HuH-7.5 (cell line): Measurements from ENCODE around the gene HLA-B.
"Not testable (repeated sequence)": the region's sequence is repeated elsewhere in the genome, so short reads cannot be mapped to it uniquely, and the experiment has no call there.

ENCODE experiments used
- DNase-seq: peaks from one replicate; pipeline ENCODE4 v3.0.0; 2011; ENCODE audit warnings: low spot score

HLA-B gene

DNA sequence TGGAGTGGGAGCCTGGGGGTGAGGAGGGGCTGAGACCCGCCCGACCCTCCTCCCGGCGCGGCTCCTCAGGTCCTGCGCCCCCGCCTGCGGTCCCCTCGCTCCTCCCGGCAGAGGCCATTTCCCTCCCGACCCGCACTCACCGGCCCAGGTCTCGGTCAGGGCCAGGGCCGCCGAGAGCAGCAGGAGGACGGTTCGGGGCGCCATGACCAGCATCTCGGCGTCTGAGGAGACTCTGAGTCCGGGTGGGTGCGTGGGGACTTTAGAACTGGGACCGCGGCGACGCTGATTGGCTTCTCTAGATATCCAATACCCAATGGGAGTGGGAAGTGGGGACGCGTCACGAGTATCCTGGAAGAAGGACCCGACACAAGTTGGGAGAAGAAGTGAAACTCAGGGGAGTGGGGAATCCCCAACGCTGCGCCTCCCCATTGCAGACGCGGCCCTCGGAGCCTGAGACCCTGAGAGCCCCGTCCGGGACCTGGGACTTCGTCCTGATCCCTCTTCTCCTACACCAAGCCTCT, at the start of gene HLA-B:
HLA-B (minus strand) TSS at position 234 of the 521 bp plus-strand sequence; CDS start at position 213, 21 bp downstream.
- DNase-seq: no peak

GRCh38 chr6:31405996-31406395, 49.0 kb upstream of the HLA-B start:
- no peak for DNase-seq

GRCh38 chr6:31404061-31404364, 47.0 kb upstream of the HLA-B start:
- DNase-seq: not testable (repeated sequence)

DNA sequence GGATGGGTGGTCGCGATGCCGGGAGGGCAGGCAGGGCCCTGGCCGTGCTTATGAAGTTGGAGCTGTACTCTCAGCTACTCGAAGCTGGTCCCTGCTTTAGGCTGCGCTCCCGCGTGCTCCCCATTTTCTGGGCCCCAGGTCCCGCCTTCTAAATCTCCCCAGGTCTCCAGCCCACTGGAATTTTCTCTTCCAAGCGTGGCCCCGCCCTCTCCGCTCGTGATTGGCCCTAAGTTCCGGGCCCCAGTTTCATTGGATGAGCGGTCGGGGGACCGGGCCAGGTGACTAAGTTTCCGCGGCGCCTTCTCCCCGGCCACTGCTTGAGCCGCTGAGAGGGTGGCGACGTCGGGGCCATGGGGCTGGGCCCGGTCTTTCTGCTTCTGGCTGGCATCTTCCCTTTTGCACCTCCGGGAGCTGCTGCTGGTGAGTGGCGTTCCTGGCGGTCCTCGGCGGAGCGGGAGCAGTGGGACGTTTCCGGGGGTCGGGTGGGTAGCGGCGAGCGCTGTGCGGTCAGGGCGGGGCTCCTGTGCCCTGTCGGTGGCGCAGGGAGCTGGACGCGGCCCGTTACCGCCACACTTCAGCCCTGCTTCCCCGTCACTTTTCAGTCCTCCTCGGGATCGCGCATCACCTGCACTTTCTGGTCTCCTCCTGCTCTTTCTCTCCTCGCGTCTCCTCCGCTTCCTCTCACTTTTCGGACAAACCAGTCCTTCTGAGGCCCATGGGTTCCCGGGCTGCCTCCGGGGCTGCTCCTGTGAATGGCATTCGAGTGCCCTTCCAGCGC, 46.5 kb upstream of the HLA-B start, which contains the start of gene MICA:
MICA (plus strand) TSS at position 313 of the 778 bp plus-strand sequence; CDS start at position 351, 38 bp downstream.
- peak; percentile 43 for DNase-seq

DNA sequence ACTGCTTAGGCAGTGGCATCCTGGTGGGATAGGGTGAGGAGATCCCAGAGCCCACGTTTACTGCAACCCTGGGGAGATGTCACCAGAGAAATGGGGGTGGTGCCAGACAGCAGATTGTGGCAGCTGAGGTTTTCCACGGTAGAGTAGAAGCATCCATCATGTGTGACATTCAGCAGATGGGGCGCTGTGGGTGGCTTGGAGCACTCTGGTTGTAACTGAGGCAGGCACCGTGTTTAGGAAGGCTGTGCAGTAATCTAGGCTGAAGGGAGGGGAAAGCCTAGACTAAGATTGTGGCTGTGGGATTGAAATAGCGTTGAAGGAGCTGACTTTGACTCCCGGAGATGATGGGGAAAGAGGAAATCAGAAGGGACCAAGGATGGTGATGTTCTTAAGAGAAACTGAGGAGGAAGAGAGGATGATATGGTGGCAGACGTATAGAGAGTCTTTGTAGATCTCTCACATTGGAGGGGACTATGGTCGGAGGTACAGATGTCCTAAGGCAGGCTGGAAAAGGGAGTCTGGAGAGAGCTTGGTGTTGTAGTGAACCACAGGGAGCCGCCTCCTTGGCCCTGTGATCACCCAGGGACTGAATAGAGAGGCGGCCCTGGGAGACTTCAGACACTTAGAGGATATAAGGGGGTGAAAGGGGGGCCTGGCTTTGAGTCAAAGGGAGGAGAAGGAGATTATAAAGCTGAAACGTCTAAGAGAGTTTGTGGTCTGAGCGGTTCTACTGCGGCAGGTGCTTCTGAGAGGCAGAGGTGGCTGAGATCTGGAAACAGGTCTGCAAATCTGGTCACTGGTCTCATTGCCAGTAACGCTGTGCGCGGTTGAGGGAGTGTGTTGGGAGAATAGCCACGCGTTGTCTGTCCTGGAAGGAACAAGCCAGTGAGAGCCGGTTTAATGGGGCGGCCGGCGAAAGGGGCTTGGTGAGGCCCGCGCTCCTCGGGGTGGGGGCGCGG, 45.6 kb upstream of the HLA-B start:
- no peak for DNase-seq

DNA sequence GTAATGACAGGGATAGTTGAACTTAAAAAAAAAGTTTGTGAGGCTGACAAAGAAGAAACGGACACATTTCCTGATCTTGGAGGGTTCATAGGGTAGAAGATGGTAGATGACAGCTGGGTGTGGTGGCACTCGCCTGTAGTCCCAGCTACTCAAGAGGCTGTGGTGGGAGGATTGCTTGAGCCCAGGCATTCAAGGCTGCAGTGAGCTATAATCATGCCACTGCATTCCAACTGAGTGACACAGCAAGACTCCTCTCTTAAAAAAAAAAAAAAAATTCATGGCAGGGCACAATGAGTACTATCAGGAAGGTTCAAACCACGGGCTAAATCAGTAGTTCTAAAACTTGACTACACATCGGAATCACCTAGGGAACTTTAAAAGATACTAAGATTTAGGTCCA, 44.4 kb upstream of the HLA-B start:
- DNase-seq: no peak

DNA sequence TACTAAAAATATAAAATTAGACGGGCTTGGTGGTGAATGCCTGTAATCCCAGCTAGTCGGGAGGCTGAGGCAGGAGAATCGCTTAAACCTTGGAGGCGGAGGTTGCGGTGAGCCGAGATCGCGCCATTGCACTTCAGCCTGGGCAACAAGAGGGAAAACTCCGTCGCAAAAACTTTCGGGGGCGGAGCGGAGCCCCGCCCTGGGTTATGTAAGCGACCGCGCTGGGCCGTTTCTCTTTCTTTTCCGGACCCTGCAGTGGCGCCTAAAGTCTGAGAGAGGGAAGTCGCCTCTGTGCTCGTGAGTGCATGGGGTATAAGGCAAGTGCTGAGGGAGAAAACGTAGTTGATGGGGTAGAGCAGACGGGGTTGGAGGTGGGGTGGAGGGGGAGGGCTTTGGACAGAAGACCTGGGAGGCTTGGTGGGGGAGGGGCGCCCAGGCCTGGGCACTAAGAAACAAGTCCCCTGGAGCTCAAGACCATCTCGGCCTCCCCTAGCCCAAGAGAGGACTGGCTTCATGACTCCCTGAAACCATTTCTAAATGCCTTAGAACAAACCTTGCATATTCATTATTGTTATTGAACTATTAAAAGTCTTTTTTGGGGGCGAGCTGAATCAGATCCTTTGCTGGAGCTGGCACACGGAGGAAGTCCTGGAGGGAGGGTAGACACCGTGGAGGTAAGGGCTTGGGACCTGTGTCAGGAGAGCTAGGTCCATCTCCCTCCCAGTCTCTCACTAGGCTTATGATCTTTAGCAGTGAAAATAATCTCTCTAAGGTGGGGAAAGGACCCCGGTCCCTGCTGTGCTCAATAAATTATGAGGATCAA, 43.7 kb upstream of the HLA-B start:
- DNase-seq: no peak

DNA sequence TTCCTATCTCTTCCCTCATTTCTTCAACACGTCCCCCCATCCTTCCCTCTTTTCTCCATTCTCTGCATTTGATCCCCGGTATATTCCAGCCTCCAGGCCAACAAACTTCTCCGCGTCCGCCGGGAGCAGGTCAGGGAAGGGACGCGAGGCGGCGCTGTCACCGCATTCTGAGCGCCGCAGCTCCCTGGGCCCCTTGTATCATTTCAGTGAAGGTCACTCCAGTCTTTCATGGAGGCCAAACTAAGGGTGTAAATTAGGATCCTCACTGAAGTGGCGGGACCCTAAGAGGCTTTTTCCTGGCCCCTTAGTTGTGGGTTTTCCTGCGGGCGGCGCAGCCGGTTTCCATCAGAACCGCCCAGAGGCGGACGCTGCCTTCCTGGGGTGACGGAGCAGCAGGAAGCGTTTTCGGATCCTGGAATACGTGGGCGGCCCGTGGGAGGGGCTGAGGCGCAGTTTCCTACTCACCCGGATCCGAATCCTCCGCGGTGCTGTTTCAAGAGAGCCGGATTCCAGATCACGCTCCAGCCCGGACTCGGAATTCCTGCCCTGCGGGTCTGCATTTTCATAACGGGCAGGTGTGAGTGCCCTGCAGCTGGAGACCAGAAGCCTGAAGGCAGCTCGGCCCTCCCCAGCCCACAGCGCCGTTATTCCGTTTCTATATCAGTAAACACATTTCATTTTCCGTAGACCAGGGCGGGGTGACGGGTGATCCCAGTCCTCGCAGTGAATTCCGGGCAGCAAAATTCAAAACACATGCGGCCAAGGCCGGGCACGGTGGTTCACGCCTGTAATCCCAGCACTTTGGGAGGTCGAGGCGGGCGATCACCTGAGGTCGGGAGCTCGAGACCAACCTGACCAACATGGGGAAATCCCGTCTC, 42.8 kb upstream of the HLA-B start:
- DNase-seq: peak; percentile 31

DNA sequence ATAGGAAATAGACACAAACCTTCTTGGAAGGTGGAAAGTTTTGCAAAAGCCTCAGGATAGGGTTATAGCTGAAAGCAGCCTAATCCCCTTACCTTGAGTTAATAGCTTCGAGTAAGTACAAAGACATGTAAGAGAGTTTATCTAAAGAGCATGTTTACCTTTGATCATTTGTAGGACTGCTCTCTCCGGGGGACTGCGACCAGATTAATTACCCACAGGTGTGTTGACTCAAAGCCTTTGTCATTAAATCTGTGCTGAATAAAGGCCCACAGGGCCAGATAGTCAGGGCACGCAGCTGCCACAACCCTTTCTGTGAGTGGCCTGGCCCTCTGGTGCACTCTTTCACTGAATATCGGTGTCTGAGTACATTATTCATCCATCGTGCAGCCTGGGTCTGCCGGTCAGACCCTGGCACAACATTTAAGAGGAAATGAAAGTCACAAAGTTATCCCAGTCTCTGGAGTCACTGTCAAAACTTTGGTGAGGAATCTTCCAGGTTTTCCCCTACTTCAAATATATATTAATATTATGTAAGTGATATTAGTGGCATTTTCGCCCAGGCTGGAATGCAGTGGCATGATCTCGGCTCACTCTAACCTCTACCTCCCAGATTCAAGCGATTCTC, 41.0 kb upstream of the HLA-B start:
- DNase-seq: no peak

DNA sequence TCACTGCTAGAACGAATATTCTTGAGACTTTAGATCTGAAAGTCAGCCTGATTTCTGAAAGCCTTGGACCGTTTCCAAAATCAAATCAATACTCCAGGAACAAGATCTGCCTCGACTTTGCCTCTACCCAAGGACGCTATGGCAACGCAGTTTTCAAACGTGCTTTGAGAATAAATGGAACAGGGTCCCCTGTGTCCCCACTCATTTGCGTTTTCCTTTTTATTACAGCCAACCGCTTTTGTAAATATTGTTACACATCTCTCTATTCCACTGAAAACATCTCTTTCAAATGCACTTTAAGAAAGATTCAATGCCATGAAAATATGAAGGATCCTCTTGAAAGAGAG, 40.1 kb upstream of the HLA-B start:
- DNase-seq: not testable (repeated sequence)

DNA sequence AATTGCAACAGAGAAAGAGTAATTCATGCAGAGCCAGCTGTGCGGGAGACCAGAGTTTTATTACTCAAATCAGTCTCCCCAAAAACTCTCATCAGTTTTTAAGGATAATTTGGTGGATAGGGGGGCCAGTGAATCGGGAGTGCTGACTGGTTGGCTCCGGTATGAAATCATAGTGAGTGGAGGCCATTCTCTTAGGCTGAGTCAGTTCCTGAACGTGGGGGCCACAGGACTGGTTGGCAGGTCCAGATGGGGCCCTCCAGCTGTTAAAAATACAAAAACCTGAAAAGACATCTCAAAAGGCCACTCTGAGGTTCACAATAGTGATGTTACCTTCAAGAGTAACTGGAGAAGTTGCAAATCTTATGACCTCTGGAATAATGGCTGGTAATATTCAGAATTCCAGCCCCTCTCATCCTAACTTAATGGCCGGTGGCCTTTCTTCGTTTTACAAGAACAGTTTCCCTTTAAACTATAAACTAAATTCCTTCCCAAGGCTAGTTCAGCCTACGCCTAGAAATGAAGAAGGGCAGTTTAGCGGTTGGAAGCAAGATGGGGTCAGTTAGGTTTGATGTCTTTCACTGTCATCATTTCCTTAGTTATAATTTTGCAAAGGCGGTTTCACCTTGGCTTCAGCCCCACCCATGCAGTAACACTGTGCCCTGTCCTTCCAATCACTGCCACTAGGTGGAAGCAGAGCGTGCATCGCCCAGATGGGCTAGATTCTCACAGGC, 39.6 kb upstream of the HLA-B start:
- DNase-seq: peak; percentile 29

- no peak for DNase-seq
These were observed 38.9 kb upstream of the HLA-B start for GRCh38 chr6:31395832-31396231.

- no peak for DNase-seq
These were observed 37.4 kb upstream of the HLA-B start for GRCh38 chr6:31394381-31394780.

GRCh38 chr6:31393932-31394331, 37.0 kb upstream of the HLA-B start:
- DNase-seq: no peak

DNA sequence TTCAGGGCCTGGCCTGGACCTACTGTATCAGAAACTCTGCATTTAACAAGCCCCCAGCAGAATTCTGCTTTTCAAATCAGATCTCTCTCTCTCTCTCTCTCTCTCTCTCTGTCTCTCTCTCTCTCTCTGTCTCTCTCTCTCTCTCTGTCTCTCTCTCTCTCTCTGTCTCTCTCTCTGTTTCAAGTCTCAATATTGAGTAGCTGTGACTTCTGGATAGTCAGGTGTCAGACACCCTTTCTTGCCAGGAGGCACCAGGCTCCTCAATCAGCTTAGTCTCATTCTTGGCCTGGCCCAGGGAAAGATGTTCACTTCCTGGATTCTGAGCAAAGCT, 32.8 kb upstream of the HLA-B start:
- DNase-seq: not testable (repeated sequence)

- DNase-seq: not testable (repeated sequence)
These were observed 32.2 kb upstream of the HLA-B start for GRCh38 chr6:31388916-31389801.

- no peak for DNase-seq
These were observed 30.0 kb upstream of the HLA-B start for GRCh38 chr6:31386977-31387376.

DNA sequence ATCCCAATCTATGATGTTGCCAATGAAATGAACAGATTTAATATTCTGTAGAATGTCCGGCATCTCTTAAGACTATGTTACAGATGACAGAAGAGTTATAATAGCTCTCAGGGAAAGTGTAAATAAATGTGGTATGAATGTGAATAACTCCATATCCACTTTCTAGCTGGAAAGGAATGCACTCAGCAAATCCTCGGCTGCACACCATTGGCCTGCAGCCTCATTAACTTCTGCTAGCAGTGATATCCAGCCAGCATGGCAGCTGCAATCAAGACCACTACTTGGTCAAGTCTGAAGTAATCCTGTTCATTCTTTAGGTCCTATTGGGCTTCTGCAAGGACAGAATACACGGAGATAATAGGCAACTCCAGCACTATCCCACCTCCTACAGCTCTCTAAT, 29.1 kb upstream of the HLA-B start:
- DNase-seq: no peak

- no peak for DNase-seq
These were observed 28.1 kb upstream of the HLA-B start for GRCh38 chr6:31385041-31385440.
